Measurements from ENCODE around the gene TGFA.

Gene TGFA

DNA sequence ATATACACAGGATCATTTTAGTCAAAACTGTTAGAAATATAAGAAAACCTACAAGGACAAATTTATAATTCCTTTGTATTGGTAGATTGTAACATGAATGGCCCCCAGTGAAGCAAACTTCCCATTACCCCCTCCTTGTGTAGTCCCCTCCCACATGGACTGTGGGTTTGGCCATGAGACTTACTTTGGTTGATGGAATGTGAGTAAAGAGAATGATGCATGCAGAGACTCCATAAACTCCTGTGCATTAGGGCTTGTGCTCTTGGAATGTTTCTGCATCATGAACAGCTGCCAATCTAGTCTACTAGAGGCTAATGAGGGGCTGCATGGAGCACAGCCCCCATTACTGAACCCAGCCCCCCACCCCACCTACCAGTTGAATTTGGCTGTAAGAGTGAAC lies 8.3 kb upstream of the TGFA start:
- DNase-seq (ENCODE audit: low read depth) = no peak
- no peak overlapping the region for H3K4me3 ChIP-seq (ENCODE audit: low read length)
- TF ChIP-seq, protein P1, sequence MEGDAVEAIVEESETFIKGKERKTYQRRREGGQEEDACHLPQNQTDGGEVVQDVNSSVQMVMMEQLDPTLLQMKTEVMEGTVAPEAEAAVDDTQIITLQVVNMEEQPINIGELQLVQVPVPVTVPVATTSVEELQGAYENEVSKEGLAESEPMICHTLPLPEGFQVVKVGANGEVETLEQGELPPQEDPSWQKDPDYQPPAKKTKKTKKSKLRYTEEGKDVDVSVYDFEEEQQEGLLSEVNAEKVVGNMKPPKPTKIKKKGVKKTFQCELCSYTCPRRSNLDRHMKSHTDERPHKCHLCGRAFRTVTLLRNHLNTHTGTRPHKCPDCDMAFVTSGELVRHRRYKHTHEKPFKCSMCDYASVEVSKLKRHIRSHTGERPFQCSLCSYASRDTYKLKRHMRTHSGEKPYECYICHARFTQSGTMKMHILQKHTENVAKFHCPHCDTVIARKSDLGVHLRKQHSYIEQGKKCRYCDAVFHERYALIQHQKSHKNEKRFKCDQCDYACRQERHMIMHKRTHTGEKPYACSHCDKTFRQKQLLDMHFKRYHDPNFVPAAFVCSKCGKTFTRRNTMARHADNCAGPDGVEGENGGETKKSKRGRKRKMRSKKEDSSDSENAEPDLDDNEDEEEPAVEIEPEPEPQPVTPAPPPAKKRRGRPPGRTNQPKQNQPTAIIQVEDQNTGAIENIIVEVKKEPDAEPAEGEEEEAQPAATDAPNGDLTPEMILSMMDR (IDR thresholded peaks at IDR 0.05; ENCODE audit: insufficient read depth, low read depth, low read length, missing control alignments) = no peak

DNA sequence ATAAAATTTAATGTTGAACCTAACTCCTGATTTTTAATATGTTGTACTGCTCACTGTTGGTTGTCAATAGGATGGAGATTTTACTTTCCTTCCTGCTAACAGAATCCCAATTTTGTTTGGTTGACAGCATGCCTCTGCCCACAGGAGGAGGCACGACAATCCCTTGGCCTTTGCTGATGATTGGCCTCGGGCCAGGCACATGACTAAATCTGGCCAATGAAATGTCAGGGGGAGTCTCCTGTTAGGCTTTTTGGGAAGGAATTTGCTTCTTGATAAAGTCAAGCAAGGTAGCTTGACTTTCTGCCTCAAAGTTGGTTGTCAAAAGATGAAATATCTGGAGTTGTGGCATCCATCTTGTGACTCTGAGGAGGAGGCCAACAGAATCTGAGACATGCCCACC lies 6.8 kb upstream of the TGFA start:
- no peak for DNase-seq (ENCODE audit: low read depth)
- no peak overlapping the region for H3K4me3 ChIP-seq (ENCODE audit: low read length)
- TF ChIP-seq, protein P1 (IDR thresholded peaks at IDR 0.05; ENCODE audit: insufficient read depth, low read depth, low read length, missing control alignments) = no peak

GRCh38 chr2:70560040-70560439 lies 6.4 kb upstream of the TGFA start:
- H3K4me3 ChIP-seq (ENCODE audit: low read length) = no peak overlapping the region
- DNase-seq (ENCODE audit: low read depth) = no peak
- TF ChIP-seq, protein P1 (IDR thresholded peaks at IDR 0.05; ENCODE audit: insufficient read depth, low read depth, low read length, missing control alignments) = no peak

- no peak overlapping the region for H3K4me3 ChIP-seq (ENCODE audit: low read length)
- TF ChIP-seq, protein P1 (IDR thresholded peaks at IDR 0.05; ENCODE audit: insufficient read depth, low read depth, low read length, missing control alignments) = no peak
These were observed 4.7 kb upstream of the TGFA start for GRCh38 chr2:70558195-70558808.

DNA sequence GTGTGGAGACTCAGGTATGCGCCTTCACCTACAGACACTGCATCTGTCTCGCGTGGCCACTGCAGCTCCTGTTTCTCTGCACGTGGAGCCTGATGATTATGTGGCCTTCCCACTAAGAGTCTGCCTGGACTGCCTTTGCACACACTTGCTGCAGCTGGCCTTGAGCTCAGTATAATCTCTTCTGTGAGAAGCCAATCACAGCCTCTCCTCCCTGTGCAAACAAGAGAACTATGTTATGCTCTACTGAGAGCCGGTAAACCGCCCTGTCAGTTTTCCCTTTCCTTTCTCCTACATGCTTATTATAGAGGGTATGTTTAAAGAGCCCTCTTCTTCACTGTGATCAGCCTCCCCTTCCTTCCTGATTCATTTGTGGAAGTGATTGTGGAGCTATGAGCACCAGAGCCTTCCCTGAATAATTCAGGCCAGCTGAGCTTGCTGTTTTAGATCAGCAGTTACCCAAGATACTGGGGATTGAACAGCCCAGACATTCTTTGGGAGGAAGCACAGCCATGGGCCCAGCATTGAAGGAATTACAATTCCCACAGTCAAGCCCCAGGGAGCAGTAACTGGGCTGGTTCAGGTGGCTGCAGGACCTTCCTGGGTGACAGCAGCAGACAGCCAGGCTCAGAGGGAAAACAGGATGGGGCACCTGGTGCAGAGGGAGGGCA lies 3.7 kb upstream of the TGFA start:
- H3K4me3 ChIP-seq (ENCODE audit: low read length) = no peak overlapping the region
- TF ChIP-seq, protein P1 (IDR thresholded peaks at IDR 0.05; ENCODE audit: insufficient read depth, low read depth, low read length, missing control alignments) = no peak
- DNase-seq (ENCODE audit: low read depth) = peak; percentile 50

More at GRCh38 chr2:70558195-70558808, 4.7 kb upstream of the TGFA start:
- no peak for DNase-seq (ENCODE audit: low read depth)

DNA sequence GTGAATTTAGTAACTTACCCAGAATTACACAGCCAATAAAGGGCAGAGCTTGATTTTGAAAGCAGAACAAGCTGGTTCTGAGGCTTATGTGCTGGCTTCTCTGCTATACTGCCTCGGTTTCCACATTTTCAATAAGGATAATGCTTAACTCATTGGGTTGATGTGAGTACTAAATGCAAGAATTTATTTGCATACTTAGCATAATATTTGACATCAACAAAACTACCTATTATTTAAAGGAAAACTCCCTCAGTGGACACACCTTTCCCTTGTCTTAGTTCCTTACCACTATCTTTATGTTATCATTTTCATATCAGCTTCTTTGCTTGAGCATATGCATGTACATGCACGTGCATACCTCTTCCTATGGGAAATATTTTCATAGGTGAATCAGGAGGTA lies 3.0 kb upstream of the TGFA start:
- H3K4me3 ChIP-seq (ENCODE audit: low read length) = no peak overlapping the region
- TF ChIP-seq, protein P1 (IDR thresholded peaks at IDR 0.05; ENCODE audit: insufficient read depth, low read depth, low read length, missing control alignments) = no peak
- no peak for DNase-seq (ENCODE audit: low read depth)
